AG04449 (cell line): ENCODE measurements around the gene CDC42BPA.

Experiments
- CTCF ChIA-PET: fragments of 350-600 bp; formaldehyde crosslinking; extraction: SDS; loops from one replicate; lab custom pipeline; 2021; ENCODE audit warnings: antibody characterized with exemption; lab: Yijun Ruan, JAX
- POLR2A ChIA-PET: fragments of 400-600, 350-600 bp; formaldehyde crosslinking; extraction: SDS; loops from one replicate; lab custom pipeline; 2020; ENCODE audit warnings: antibody characterized with exemption, inconsistent platforms; lab: Yijun Ruan, JAX
- DNase-seq: peaks from one replicate; pipeline ENCODE4 v3.0.0-alpha.2; 2010; ENCODE audit warnings: low read depth, low spot score
- H3K4me3 ChIP-seq: 2 replicates; pipeline ENCODE4 v1.5.1; 2011; ENCODE audit warnings: low read depth, mild to moderate bottlenecking, control low read depth, low read length
- CTCF ChIP-seq: IDR thresholded peaks from one replicate; pipeline ENCODE4 v1.5.1; 2011; ENCODE audit warnings: mild to moderate bottlenecking, moderate library complexity, low read length, control low read depth, inconsistent platforms; ENCODE audit not compliant: insufficient read depth; ENCODE audit errors: missing control alignments

Gene CDC42BPA

GRCh38 chr1:227272428-227272827, 45.9 kb downstream of the CDC42BPA start:
- DNase-seq, result no peak
- H3K4me3 ChIP-seq, result no peak overlapping the region
- CTCF ChIA-PET, result interaction anchor here (1.0 kb wide), 1 partner anchor 17 kb away, joined by 3 read pairs; no protein-coding TSS in a partner anchor

GRCh38 chr1:227270554-227270953, 47.7 kb downstream of the CDC42BPA start:
- CTCF ChIA-PET, result no interaction called here
- TF ChIP-seq CTCF, result no peak
- no peak overlapping the region for H3K4me3 ChIP-seq
- POLR2A ChIA-PET, result no interaction called here
- no peak for DNase-seq

More at GRCh38 chr1:227272428-227272827, 45.9 kb downstream of the CDC42BPA start:
- POLR2A ChIA-PET, result no interaction called here
- no peak for TF ChIP-seq CTCF

- POLR2A ChIA-PET, result no interaction called here
- no peak overlapping the region for H3K4me3 ChIP-seq
- DNase-seq, result no peak
- CTCF ChIA-PET, result interaction anchor here (1.7 kb wide), 1 partner anchor 12 kb away, joined by 5 read pairs; no protein-coding TSS in a partner anchor
- no peak for TF ChIP-seq CTCF
Observed at GRCh38 chr1:227268943-227269342, 49.3 kb downstream of the CDC42BPA start.

GRCh38 chr1:227265891-227266290, 52.4 kb downstream of the CDC42BPA start:
- no peak overlapping the region for H3K4me3 ChIP-seq
- CTCF ChIA-PET, result no interaction called here
- TF ChIP-seq CTCF, result no peak
- no peak for DNase-seq
- POLR2A ChIA-PET, result no interaction called here

- TF ChIP-seq CTCF, result no peak
- H3K4me3 ChIP-seq, result no peak overlapping the region
- ChIA-PET POLR2A (no interaction called here), CTCF (no interaction called here)
- no peak for DNase-seq
Observed at GRCh38 chr1:227263869-227264268, 54.4 kb downstream of the CDC42BPA start.

- ChIA-PET CTCF (no interaction called here), POLR2A (no interaction called here)
- no peak for DNase-seq
- TF ChIP-seq CTCF, result no peak
- H3K4me3 ChIP-seq, result no peak overlapping the region
Observed at GRCh38 chr1:227261501-227261900, 56.8 kb downstream of the CDC42BPA start.
